IPS DF 4.7 (cell line): ENCODE data around the gene PCDHGA5.
"Not testable (repeated sequence)": the region's sequence is repeated elsewhere in the genome, so short reads cannot be mapped to it uniquely, and the experiment has no call there.

ENCODE experiments used
- DNase-seq: peaks from one replicate; pipeline ENCODE4 v3.0.0-alpha.2; 2013; ENCODE audit warnings: low spot score; ENCODE audit errors: extremely low read depth

PCDHGA5 gene

DNA sequence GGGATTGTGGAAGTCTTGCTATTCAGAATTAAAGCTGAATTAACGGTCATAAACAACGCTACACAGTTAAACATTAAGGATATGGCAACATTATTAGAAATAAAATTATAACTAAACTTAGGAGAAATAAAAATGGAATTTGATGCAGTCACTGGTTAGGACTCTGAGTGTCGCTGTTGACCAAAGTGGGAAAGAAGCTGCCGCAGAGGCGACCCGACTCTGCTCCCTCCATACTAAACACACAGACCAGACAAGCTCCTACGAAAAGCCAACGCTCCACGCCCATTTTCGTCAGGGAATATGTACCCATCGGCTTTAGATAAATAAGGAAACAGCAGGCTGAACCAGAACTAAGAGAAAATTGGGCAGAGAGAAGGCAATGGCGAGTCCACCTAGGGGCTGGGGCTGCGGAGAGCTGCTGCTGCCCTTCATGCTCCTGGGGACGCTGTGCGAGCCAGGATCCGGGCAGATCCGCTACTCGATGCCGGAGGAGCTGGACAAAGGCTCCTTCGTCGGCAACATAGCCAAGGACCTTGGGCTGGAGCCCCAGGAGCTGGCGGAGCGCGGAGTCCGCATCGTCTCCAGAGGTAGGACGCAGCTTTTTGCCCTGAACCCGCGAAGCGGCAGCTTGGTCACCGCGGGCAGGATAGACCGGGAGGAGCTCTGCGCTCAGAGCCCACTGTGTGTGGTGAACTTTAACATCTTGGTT lies at the start of gene PCDHGA5:
Gene PCDHGA5 (plus strand): TSS at position 211 of the 709 bp plus-strand sequence. CDS start 169 bp downstream, at position 380.
- no peak for DNase-seq

- DNase-seq = not testable (repeated sequence)
Observed at GRCh38 chr5:141316963-141317362, 47.0 kb upstream of the PCDHGA5 start.

- no peak for DNase-seq
Observed at GRCh38 chr5:141319202-141319601, 44.8 kb upstream of the PCDHGA5 start.

- no peak for DNase-seq
Observed at GRCh38 chr5:141319699-141320098, 44.3 kb upstream of the PCDHGA5 start.

GRCh38 chr5:141320225-141321169 lies 43.5 kb upstream of the PCDHGA5 start, which contains the start of gene TAF7:
Gene TAF7 (minus strand): TSS chr5:141320784. CDS start chr5:141320044, 740 bp downstream.
- peak; percentile 79 for DNase-seq

DNA sequence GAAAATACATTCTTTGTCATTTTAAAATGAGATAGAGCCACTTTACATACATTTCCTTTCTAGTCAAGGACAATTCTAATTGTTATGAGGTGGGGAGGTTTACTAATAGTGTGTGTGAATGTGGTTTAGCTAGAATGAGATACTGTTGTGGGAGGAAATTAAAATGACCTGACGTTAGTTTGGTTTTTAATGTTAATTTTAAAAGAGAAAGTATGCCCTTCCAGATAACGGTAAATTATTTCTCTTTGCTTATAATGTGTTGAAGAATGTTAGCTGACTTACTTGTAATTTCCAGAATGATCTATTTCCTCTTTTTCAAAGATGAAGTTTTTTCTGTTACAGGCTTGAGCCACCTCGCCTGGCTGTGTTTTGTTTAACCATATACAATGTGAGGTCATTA lies 41.7 kb upstream of the PCDHGA5 start:
- DNase-seq = no peak

- DNase-seq = no peak
Observed at GRCh38 chr5:141326088-141326854, 37.7 kb upstream of the PCDHGA5 start.

DNA sequence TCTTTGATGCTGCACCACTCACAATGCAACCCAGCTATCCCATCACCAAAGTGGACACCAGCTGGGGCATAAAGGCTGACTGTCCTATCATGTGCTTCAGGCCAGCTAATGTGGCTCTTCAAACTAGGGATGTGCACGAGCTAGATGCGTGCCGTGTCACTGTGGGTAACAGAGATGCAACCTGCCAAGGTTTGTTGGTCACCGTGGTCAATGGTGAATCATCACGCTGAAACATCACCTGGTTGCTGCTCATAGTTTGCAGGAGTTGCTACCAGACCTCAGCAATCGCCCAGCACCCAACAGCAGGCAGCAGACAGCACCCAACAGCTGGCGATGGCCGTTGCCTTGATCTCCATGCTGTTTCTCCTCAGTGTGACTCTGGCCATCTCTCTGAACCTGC lies 35.7 kb upstream of the PCDHGA5 start:
- no peak for DNase-seq

GRCh38 chr5:141330299-141331080 lies 33.5 kb upstream of the PCDHGA5 start, which contains the start of gene PCDHGA1:
Gene PCDHGA1 (plus strand): TSS chr5:141330514.
- DNase-seq = no peak

DNA sequence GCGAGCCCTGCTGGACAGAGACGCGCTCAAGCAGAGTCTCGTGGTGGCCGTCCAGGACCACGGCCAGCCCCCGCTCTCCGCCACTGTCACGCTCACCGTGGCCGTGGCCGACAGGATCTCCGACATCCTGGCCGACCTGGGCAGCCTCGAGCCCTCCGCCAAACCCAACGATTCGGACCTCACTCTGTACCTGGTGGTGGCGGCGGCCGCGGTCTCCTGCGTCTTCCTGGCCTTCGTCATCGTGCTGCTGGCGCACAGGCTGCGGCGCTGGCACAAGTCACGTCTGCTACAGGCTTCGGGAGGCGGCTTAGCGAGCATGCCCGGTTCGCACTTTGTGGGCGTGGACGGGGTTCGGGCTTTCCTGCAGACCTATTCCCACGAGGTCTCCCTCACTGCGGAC lies 31.4 kb upstream of the PCDHGA5 start:
- not testable (repeated sequence) for DNase-seq

DNA sequence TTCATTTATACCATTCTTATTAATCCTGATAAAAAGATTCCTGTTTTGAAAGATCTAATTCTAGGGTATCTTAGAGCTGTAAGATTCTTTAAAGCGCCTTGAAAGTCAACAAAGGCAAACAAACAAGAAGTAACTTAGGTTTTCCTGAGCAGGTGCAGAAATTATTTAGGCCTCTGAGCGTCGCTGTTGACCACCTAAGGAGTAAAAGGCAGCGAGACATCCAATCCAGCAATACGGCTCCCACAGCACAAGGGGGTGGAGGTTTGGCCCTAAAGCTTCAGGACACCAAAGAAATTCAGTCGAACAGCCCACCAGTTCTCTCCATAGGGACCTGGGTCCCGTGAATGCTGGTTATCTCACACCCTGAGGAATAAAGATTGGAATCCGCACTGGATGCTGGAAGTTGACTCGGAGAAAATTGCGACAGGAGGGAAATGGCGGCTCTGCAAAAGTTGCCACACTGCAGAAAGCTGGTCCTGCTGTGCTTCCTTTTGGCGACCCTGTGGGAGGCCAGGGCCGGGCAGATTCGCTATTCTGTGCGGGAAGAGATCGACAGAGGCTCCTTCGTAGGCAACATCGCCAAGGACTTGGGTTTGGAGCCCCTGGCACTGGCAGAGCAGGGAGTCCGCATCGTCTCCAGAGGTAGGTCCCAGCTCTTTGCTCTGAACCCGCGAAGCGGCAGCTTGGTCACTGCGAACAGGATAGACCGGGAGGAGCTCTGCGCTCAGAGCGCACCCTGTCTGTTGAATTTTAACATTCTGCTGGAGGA lies 25.2 kb upstream of the PCDHGA5 start, which contains the start of gene PCDHGA2:
Gene PCDHGA2 (plus strand): TSS at position 223 of the 769 bp plus-strand sequence.
- no peak for DNase-seq

DNA sequence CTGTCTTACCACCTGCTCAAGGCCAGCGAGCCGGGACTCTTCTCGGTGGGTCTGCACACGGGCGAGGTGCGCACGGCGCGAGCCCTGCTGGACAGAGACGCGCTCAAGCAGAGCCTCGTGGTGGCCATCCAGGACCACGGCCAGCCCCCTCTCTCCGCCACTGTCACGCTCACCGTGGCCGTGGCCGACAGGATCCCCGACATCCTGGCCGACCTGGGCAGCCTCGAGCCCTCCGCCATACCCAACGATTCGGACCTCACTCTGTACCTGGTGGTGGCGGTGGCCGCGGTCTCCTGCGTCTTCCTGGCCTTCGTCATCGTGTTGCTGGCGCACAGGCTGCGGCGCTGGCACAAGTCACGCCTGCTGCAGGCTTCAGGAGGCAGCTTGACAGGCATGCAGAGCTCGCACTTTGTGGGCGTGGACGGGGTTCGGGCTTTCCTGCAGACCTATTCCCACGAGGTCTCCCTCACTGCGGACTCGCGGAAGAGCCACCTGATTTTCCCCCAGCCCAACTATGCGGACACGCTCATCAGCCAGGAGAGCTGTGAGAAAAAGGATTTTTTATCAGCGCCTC lies 23.1 kb upstream of the PCDHGA5 start:
- not testable (repeated sequence) for DNase-seq

DNA sequence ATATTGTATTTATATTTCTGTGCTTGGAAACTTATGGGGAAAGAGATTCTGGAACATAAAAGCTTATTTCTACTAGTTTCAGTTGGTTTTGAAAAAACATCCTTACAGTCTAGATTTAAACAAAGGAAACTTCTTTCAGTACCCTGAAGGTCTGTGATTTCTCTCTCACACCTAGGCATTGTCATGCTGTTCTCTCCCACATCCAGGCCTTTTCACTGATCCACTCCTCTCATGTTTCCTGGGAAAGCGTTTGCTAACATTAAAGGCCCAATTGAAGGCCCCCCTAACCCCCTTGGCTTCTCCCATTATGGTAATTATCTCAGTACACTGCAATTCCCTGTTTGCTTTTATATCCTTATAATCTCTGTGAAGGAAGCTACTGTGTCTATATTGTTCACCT lies 21.2 kb upstream of the PCDHGA5 start:
- no peak for DNase-seq

DNA sequence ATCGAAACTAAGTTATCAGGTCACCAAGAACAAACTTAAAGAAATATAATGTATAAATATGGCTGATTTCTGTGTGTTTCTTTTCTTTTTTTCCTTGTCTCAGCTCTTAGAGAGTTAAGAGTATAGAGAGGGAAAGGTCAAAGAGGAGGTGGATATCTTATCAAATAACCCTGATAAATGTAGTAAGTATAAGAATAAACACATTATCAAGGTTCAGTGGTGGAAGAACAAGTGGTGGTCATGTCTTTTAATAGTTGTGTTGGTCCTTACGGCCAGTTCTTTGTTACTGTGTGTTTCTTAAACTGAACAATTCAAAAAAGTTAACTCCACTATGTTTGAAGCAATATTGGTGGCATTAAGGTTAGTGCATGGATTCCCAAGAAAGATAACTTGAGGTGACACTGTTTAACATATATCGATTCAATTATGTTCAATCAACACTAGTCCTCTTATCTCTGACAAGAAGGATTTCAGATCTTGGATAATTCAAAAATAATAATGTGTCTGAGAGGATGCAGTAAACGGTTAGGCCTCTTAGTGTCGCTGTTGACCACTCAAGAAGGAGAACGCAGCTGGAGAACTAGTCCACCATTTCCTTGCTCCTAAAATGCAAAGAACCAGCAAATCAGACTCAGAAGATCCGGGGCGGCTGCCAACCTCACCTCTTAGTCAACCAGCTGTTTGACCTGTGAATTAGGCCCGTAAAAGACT lies 20.6 kb upstream of the PCDHGA5 start, which contains the start of gene PCDHGA3:
Gene PCDHGA3 (plus strand): TSS at position 588 of the 711 bp plus-strand sequence. CDS start 205 bp downstream, outside the sequence.
- no peak for DNase-seq

- DNase-seq = no peak
Observed at GRCh38 chr5:141343953-141344463, 20.0 kb upstream of the PCDHGA5 start.

DNA sequence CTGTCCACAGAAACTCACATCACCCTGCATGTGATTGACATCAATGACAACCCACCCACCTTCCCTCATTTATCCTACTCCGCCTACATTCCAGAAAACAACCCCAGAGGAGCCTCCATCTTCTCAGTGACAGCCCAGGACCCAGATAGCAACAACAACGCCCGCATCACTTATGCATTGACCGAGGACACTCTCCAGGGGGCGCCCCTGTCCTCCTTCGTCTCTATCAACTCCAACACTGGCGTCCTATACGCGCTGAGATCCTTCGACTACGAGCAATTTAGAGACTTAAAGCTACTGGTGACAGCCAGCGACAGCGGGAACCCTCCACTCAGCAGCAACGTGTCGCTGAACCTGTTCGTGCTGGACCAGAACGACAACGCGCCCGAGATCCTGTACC lies 18.6 kb upstream of the PCDHGA5 start:
- no peak for DNase-seq

DNA sequence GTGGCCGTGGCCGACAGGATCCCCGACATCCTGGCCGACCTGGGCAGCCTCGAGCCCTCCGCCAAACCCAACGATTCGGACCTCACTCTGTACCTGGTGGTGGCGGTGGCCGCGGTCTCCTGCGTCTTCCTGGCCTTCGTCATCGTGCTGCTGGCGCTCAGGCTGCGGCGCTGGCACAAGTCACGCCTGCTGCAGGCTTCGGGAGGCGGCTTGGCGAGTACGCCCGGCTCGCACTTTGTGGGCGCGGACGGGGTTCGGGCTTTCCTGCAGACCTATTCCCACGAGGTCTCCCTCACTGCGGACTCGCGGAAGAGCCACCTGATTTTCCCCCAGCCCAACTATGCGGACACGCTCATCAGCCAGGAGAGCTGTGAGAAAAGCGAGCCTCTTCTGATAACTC lies 17.9 kb upstream of the PCDHGA5 start:
- DNase-seq = not testable (repeated sequence)

GRCh38 chr5:141349917-141350619 lies 13.9 kb upstream of the PCDHGA5 start, which contains the start of gene PCDHGB1:
Gene PCDHGB1 (plus strand): TSS chr5:141350099. CDS start chr5:141350261, 162 bp downstream.
- no peak for DNase-seq
